DOHH2 (cell line): Measurements from ENCODE around the gene NLRP4.

Experiments
- H3F3A ChIP-seq: fragments of 200-600 bp; sonication (generic), shearing (Covaris generic); 2 replicates; pipeline ENCODE4 v1.6.0; 2016; ENCODE audit warnings: antibody characterized with exemption, mild to moderate bottlenecking; ENCODE audit not compliant: control insufficient read depth, insufficient read depth
- H3K27ac ChIP-seq: fragments of 200-600 bp; sonication (generic); 2 replicates; pipeline ENCODE4 v1.5.1; 2014; ENCODE audit warnings: low read depth, mild to moderate bottlenecking, low read length, moderate library complexity
- H3K27me3 ChIP-seq: fragments of 200-600 bp; sonication (generic); 2 replicates; pipeline ENCODE4 v1.6.1; 2014; ENCODE audit warnings: mild to moderate bottlenecking, low read length, mixed read lengths; ENCODE audit not compliant: control insufficient read depth
- H3K36me3 ChIP-seq: fragments of 200-600 bp; sonication (generic); 2 replicates; pipeline ENCODE4 v1.6.1; 2014; ENCODE audit warnings: mild to moderate bottlenecking, low read length, moderate library complexity, mixed read lengths; ENCODE audit not compliant: control insufficient read depth
- H3K4me1 ChIP-seq: fragments of 200-600 bp; sonication (generic); 2 replicates; pipeline ENCODE4 v1.6.1; 2014; ENCODE audit warnings: mild to moderate bottlenecking, low read length, mixed read lengths; ENCODE audit not compliant: control insufficient read depth
- H3K4me2 ChIP-seq: fragments of 200-600 bp; sonication (generic); 2 replicates; pipeline ENCODE4 v1.6.0; 2014; ENCODE audit warnings: mild to moderate bottlenecking, low read length, moderate library complexity
- H3K4me3 ChIP-seq: fragments of 200-600 bp; sonication (generic); 2 replicates; pipeline ENCODE4 v1.5.1; 2014; ENCODE audit warnings: mild to moderate bottlenecking, low read length, mixed read lengths
- H3K79me2 ChIP-seq: fragments of 200-600 bp; sonication (generic); 2 replicates; pipeline ENCODE4 v1.6.1; 2014; ENCODE audit warnings: mild to moderate bottlenecking, low read length, mixed read lengths; ENCODE audit not compliant: control insufficient read depth
- H3K9me2 ChIP-seq: fragments of 200-600 bp; sonication (generic); replicated peaks from 2 replicates; pipeline ENCODE4 v1.6.1; 2014; ENCODE audit warnings: mild to moderate bottlenecking, low read length, mixed read lengths; ENCODE audit not compliant: control insufficient read depth
- H3K9me3 ChIP-seq: fragments of 200-600 bp; sonication (generic); 2 replicates; pipeline ENCODE4 v1.6.1; 2014; ENCODE audit warnings: antibody characterized with exemption, low read length, mixed read lengths; ENCODE audit not compliant: control insufficient read depth, insufficient read depth
- H4K20me1 ChIP-seq: fragments of 200-600 bp; sonication (generic); 2 replicates; pipeline ENCODE4 v1.6.0; 2014; ENCODE audit warnings: low read depth, mild to moderate bottlenecking, antibody characterized with exemption, low read length, moderate library complexity; ENCODE audit not compliant: control insufficient read depth, insufficient read depth
- EZH2phosphoT487 ChIP-seq: fragments of 200-600 bp; sonication (generic); IDR thresholded peaks from 2 replicates; pipeline ENCODE4 v1.6.1; 2017; ENCODE audit warnings: borderline replicate concordance, mild to moderate bottlenecking, antibody characterized with exemption, low read length, moderate library complexity, mixed read lengths
- TF ChIP-seq, protein P1 (sequence below): fragments of 200-600 bp; sonication (generic); IDR thresholded peaks from one replicate; pipeline ENCODE4 v1.5.1; 2014; ENCODE audit warnings: antibody characterized with exemption, mild to moderate bottlenecking, low read depth, low read length; ENCODE audit not compliant: poor library complexity, severe bottlenecking

The NLRP4 gene

DNA sequence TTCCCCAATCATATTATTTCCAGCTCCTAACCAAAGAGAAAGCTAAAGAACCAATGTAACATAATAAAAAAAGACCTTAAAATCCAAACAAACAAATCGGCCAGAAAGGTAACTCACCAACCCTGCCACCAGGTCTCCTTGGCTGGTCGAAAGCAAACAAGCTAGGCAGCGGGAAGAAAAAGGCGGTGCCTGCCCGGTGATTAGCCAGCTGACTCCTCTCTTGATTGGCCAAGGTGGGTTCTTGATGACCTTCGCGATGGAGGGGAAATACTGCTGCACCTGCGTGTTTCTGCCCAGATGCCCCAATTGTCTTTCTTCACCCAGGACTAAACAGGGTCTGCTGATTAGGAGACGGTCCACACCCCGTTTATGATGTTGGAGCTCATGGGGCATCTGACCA is 4.5 kb upstream of the NLRP4 start, which contains the start of gene NLRP11:
Gene NLRP11, minus strand, starts transcription at position 154 of the 400 bp plus-strand sequence. CDS start 13,825 bp downstream, outside the sequence.
- Histone ChIP-seq H3K36me3 (no peaks in the 10 kb centered on the region), H3K4me2 (no peak within 1 kb of the TSS), H3K79me2 (no peaks in the 10 kb centered on the region), H3K27me3 (peaks cover 19% of the 10 kb centered on the region), H3K9me3 (no peaks in the 10 kb centered on the region), H4K20me1 (no peaks in the 10 kb centered on the region), H3K4me3 (no peak within 1 kb of the TSS), H3K4me1 (peaks cover 11% of the 10 kb centered on the region), H3K27ac (0 out of 2 replicates have a peak within 1 kb of the TSS, but pooled peaks have one; percentile 12), H3K9me2 (no peaks in the 10 kb centered on the region), H3F3A (no peaks in the 10 kb centered on the region)
- TF ChIP-seq EZH2phosphoT487, result no peak
- TF ChIP-seq, protein P1, sequence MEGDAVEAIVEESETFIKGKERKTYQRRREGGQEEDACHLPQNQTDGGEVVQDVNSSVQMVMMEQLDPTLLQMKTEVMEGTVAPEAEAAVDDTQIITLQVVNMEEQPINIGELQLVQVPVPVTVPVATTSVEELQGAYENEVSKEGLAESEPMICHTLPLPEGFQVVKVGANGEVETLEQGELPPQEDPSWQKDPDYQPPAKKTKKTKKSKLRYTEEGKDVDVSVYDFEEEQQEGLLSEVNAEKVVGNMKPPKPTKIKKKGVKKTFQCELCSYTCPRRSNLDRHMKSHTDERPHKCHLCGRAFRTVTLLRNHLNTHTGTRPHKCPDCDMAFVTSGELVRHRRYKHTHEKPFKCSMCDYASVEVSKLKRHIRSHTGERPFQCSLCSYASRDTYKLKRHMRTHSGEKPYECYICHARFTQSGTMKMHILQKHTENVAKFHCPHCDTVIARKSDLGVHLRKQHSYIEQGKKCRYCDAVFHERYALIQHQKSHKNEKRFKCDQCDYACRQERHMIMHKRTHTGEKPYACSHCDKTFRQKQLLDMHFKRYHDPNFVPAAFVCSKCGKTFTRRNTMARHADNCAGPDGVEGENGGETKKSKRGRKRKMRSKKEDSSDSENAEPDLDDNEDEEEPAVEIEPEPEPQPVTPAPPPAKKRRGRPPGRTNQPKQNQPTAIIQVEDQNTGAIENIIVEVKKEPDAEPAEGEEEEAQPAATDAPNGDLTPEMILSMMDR, result no peak

DNA sequence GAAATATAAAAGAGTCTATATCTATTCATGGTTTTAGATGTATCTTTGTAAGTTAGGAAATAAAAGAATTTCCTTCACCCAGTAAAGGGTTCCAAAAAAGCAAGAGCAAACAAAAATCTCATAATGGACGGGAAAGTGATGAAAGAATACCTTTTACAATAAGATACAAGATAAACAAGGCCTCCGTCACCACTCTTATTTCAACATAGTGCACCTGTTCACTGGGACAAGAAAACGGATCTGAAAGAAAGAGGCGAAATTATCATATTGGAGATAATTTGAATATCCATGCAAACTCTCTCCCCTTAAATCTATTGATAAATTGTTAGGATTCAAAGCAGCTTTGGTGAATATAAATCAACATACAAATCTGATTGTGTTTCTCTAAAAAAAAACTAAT is 3.7 kb upstream of the NLRP4 start:
- no peaks in the 10 kb centered on the region for H3K9me2 ChIP-seq
- TF ChIP-seq, protein P1, result no peak
- no peak for TF ChIP-seq EZH2phosphoT487
- no peak overlapping the region for H3K4me3 ChIP-seq
- H3K9me3 ChIP-seq, result no peaks in the 10 kb centered on the region
- 0 out of 2 replicates have a peak overlapping the region, but pooled peaks have one; percentile 12 for H3K27ac ChIP-seq
- H3K27me3 ChIP-seq, result peaks cover 19% of the 10 kb centered on the region
- no peaks in the 10 kb centered on the region for H3K79me2 ChIP-seq
- no peaks in the 10 kb centered on the region for H4K20me1 ChIP-seq
- H3K4me1 ChIP-seq, result peaks cover 11% of the 10 kb centered on the region
- H3F3A ChIP-seq, result no peaks in the 10 kb centered on the region
- H3K4me2 ChIP-seq, result no peak overlapping the region
- no peaks in the 10 kb centered on the region for H3K36me3 ChIP-seq

DNA sequence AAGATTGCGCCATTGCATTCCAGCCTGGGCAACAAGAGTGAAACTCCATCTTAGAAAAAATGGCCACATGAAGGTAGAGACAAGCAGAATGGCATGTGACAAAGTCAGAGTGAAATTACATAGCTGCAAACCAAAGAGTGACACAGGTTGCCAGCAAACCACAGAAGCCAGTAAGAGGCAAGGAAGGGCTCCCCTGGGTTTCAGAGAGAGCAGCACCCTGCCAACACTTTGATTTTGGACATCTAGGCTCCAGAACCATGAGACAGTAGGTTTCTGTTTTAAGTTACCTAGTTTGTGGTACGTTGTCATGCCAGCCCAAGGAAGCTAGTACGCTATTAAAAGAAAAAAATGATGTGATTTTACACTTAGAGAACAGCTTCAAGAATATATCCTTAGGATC is 1.9 kb downstream of the NLRP4 start:
- no peaks in the 10 kb centered on the region for H3K36me3 ChIP-seq
- no peaks in the 10 kb centered on the region for H3K27me3 ChIP-seq
- H3K79me2 ChIP-seq, result no peaks in the 10 kb centered on the region
- no peaks in the 10 kb centered on the region for H3K4me1 ChIP-seq
- H3K27ac ChIP-seq, result no peak overlapping the region
- no peaks in the 10 kb centered on the region for H3F3A ChIP-seq
- no peak overlapping the region for H3K4me3 ChIP-seq
- H4K20me1 ChIP-seq, result no peaks in the 10 kb centered on the region
- H3K4me2 ChIP-seq, result no peak overlapping the region
- H3K9me2 ChIP-seq, result no peaks in the 10 kb centered on the region
- TF ChIP-seq, protein P1, result no peak
- TF ChIP-seq EZH2phosphoT487, result no peak
- no peaks in the 10 kb centered on the region for H3K9me3 ChIP-seq
